MM.1S (cell line): ENCODE data around the gene TTC7B.

Source experiments
- DNase-seq: peaks from one replicate; pipeline ENCODE4 v3.0.0-alpha.2; 2015
- H2AFZ ChIP-seq: fragments of 300-600 bp; sonication (generic); 2 replicates; pipeline ENCODE4 v1.6.0; 2016; ENCODE audit warnings: antibody characterized with exemption, low read length
- H3F3A ChIP-seq: fragments of 300-600 bp; sonication (generic); 2 replicates; pipeline ENCODE4 v1.6.1; 2016; ENCODE audit warnings: mild to moderate bottlenecking, antibody characterized with exemption, low read length, moderate library complexity, mixed read lengths; ENCODE audit not compliant: insufficient read depth
- H3K27ac ChIP-seq: fragments of 300-600 bp; sonication (generic); 2 replicates; pipeline ENCODE4 v1.5.1; 2016; ENCODE audit warnings: mild to moderate bottlenecking, low read length
- H3K27me3 ChIP-seq: fragments of 300-600 bp; sonication (generic); replicated peaks from 2 replicates; pipeline ENCODE4 v1.6.0; 2016; ENCODE audit warnings: low read length; ENCODE audit not compliant: insufficient read depth
- H3K36me3 ChIP-seq: fragments of 300-600 bp; sonication (generic); replicated peaks from 2 replicates; pipeline ENCODE4 v1.6.1; 2016; ENCODE audit warnings: mild to moderate bottlenecking, low read length, mixed read lengths; ENCODE audit not compliant: insufficient read depth
- H3K4me1 ChIP-seq: fragments of 300-600 bp; sonication (generic); 2 replicates; pipeline ENCODE4 v1.6.1; 2016; ENCODE audit warnings: low read length, mixed read lengths
- H3K4me2 ChIP-seq: fragments of 300-600 bp; sonication (generic); 2 replicates; pipeline ENCODE4 v1.6.0; 2016; ENCODE audit warnings: low read depth, low read length
- H3K4me3 ChIP-seq: fragments of 300-600 bp; sonication (generic); 2 replicates; pipeline ENCODE4 v1.5.1; 2016; ENCODE audit warnings: low read length, mixed read lengths
- H3K79me2 ChIP-seq: fragments of 300-600 bp; sonication (generic); 2 replicates; pipeline ENCODE4 v1.6.1; 2016; ENCODE audit warnings: mixed run types, low read length, mixed read lengths
- H3K9ac ChIP-seq: fragments of 300-600 bp; sonication (generic); 2 replicates; pipeline ENCODE4 v1.6.1; 2016; ENCODE audit warnings: low read length, mixed read lengths
- H3K9me2 ChIP-seq: fragments of 300-600 bp; sonication (generic); replicated peaks from 2 replicates; pipeline ENCODE4 v1.6.1; 2016; ENCODE audit warnings: mild to moderate bottlenecking, low read length, mixed read lengths; ENCODE audit not compliant: insufficient read depth
- H3K9me3 ChIP-seq: fragments of 300-600 bp; sonication (generic); replicated peaks from 2 replicates; pipeline ENCODE4 v1.6.1; 2016; ENCODE audit warnings: mild to moderate bottlenecking, low read length, mixed read lengths; ENCODE audit not compliant: insufficient read depth
- H4K20me1 ChIP-seq: fragments of 300-600 bp; sonication (generic); 2 replicates; pipeline ENCODE4 v1.6.1; 2016; ENCODE audit warnings: mild to moderate bottlenecking, low read length, moderate library complexity, mixed read lengths; ENCODE audit not compliant: insufficient read depth
- EZH2 ChIP-seq: fragments of 300-600 bp; sonication (generic); optimal IDR thresholded peaks from 2 replicates; pipeline ENCODE3; 2017; ENCODE audit warnings: low read depth, mild to moderate bottlenecking, antibody characterized with exemption, low read length, mixed read lengths
- EZH2phosphoT487 ChIP-seq: fragments of 300-600 bp; sonication (generic); IDR thresholded peaks from 2 replicates; pipeline ENCODE4 v1.6.1; 2018; ENCODE audit warnings: antibody characterized with exemption, low read length
- TF ChIP-seq, protein P1 (sequence below): fragments of 300-600 bp; sonication (generic); IDR thresholded peaks from 2 replicates; pipeline ENCODE4 v1.5.1; 2016; ENCODE audit warnings: antibody characterized with exemption, low read length, mixed read lengths

The TTC7B gene

DNA sequence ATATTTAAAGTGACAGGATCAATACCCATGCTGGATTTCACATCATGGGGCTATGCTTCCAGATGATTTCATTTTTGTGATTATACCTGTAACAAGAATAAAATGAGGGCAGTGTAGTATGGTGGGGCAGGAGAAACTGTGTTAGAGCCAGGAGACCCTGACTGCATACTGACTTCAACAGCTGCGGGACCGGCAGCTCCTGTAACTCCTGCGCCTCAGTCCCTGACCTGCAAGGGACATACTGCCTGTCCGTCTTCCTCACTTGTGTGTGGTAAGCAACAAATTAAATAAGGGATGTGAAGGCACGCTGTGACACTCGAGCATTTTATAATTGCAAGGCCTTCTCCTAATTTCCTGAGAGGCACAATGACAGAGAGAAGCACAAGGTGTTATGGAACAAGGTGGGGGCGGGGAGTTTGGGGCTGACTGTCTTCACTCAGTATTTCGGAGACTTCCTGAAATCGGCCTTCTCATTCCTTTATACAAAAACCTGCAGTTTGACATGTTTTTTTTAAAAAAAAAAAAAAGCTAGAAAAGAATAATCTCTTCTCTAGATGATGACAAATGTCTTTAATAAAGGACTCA lies 164.2 kb downstream of the TTC7B start:
- TF ChIP-seq EZH2 (no peak), EZH2phosphoT487 (no peak)
- TF ChIP-seq, protein P1, sequence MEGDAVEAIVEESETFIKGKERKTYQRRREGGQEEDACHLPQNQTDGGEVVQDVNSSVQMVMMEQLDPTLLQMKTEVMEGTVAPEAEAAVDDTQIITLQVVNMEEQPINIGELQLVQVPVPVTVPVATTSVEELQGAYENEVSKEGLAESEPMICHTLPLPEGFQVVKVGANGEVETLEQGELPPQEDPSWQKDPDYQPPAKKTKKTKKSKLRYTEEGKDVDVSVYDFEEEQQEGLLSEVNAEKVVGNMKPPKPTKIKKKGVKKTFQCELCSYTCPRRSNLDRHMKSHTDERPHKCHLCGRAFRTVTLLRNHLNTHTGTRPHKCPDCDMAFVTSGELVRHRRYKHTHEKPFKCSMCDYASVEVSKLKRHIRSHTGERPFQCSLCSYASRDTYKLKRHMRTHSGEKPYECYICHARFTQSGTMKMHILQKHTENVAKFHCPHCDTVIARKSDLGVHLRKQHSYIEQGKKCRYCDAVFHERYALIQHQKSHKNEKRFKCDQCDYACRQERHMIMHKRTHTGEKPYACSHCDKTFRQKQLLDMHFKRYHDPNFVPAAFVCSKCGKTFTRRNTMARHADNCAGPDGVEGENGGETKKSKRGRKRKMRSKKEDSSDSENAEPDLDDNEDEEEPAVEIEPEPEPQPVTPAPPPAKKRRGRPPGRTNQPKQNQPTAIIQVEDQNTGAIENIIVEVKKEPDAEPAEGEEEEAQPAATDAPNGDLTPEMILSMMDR, result no peak
- H3F3A ChIP-seq, result no peaks in the 10 kb centered on the region
- H3K9ac ChIP-seq, result no peak overlapping the region
- H3K9me3 ChIP-seq, result no peaks in the 10 kb centered on the region
- no peak for DNase-seq
- H3K9me2 ChIP-seq, result no peaks in the 10 kb centered on the region
- H3K4me3 ChIP-seq, result no peak overlapping the region
- H3K4me2 ChIP-seq, result no peak overlapping the region
- no peaks in the 10 kb centered on the region for H3K27me3 ChIP-seq
- no peaks in the 10 kb centered on the region for H3K36me3 ChIP-seq
- no peak overlapping the region for H3K27ac ChIP-seq
- no peaks in the 10 kb centered on the region for H3K4me1 ChIP-seq
- no peak overlapping the region for H2AFZ ChIP-seq
- no peaks in the 10 kb centered on the region for H3K79me2 ChIP-seq
- H4K20me1 ChIP-seq, result no peaks in the 10 kb centered on the region

GRCh38 chr14:90651271-90651804 lies 164.9 kb downstream of the TTC7B start:
- H3F3A ChIP-seq, result no peaks in the 10 kb centered on the region
- no peaks in the 10 kb centered on the region for H3K27me3 ChIP-seq
- H4K20me1 ChIP-seq, result no peaks in the 10 kb centered on the region
- no peaks in the 10 kb centered on the region for H3K9me3 ChIP-seq
- H3K9me2 ChIP-seq, result no peaks in the 10 kb centered on the region
- H2AFZ ChIP-seq, result no peak overlapping the region
- TF ChIP-seq EZH2 (no peak), EZH2phosphoT487 (no peak)
- TF ChIP-seq, protein P1, result no peak
- H3K27ac ChIP-seq, result no peak overlapping the region
- no peak for DNase-seq
- H3K9ac ChIP-seq, result no peak overlapping the region
- H3K4me3 ChIP-seq, result no peak overlapping the region
- H3K36me3 ChIP-seq, result no peaks in the 10 kb centered on the region
- H3K79me2 ChIP-seq, result no peaks in the 10 kb centered on the region
- no peaks in the 10 kb centered on the region for H3K4me1 ChIP-seq
- no peak overlapping the region for H3K4me2 ChIP-seq

DNA sequence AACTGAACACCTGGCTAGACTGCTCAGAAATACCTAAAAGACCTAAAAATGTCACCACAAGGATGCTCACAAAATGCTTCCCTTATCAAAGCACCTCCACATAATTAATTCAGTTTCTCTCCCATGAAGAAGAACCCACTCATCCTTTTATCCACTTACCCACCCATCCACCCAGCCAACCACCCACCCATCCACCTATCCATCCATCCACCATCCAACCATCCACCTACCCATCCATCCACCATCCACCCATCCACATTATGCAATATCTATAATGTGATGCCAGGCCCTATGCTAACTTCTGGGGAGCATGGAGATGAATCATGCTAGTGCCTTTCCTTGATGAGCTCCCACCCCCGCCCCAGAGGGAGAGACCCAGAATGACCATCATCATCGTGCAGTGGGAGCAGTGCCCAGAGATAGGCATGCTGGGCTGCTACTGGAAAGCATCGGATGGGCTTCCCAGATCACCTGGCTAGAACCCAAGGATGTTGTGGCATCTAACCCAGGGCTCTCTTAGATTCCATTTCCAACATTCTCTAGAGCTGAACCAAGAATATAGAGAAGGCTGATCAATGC lies 166.6 kb downstream of the TTC7B start:
- Histone ChIP-seq H3K27me3 (no peaks in the 10 kb centered on the region), H3K4me3 (no peak overlapping the region), H3F3A (no peaks in the 10 kb centered on the region), H3K9me2 (no peaks in the 10 kb centered on the region), H3K36me3 (no peaks in the 10 kb centered on the region), H4K20me1 (no peaks in the 10 kb centered on the region), H3K4me1 (no peaks in the 10 kb centered on the region), H3K9me3 (no peaks in the 10 kb centered on the region), H3K27ac (no peak overlapping the region), H3K9ac (no peak overlapping the region), H3K4me2 (no peak overlapping the region), H2AFZ (no peak overlapping the region), H3K79me2 (no peaks in the 10 kb centered on the region)
- no peak for DNase-seq
- TF ChIP-seq EZH2 (no peak), EZH2phosphoT487 (no peak)
- TF ChIP-seq, protein P1, result no peak
